Measurements from ENCODE around the gene JPT1. TPM values are rescaled to one million over a fixed set of nuclear protein-coding genes. Genes with fewer than 3 reads are reported as not detected.

JPT1 gene
- total RNA-seq, 1 experiment from 2014 or later, result 340 TPM

GRCh38 chr17:75097865-75098264 is 56.4 kb downstream of the JPT1 start:
- DNase-seq (ENCODE audit: low read depth in 1 of 2, low spot score in 2 of 2), result no peak
- Histone ChIP-seq H3K9me3 (replicated peaks) (no peaks in the 10 kb centered on the region), H3K4me1 (replicated peaks) (peaks cover 11% of the 10 kb centered on the region), H3K4me3 (no peak overlapping the region), H3K36me3 (no peaks in the 10 kb centered on the region), H3K27ac (no peak overlapping the region), H3K27me3 (replicated peaks) (no peaks in the 10 kb centered on the region)

DNA sequence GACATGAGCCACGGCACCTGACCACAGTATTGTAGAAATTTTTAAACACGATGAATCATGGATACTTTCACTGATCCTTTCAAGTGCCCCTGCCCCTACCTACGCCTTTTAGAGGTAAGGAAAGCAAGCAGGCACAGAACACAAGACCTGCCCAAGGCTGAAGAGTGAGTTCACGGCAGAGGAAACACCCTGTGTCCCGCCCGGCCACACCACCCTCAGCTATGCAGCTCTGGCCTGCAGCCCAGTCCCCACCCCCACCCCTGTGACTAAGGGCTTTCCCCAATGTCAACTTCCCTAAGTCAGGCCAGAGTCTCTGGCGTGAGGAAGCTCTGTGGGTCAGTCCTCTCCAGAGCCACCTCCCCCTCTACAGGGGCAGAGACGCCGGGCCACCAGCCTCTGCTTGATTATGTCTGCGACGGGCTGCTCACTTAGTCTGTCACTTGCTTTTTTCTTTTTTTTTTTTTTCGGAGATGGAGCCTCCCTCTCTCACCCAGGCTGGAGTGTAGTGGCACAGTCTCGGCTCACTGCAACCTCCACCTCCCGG is 58.2 kb downstream of the JPT1 start:
- H3K27ac ChIP-seq, result peak overlapping the region; percentile 3
- no peaks in the 10 kb centered on the region for H3K27me3 ChIP-seq (replicated peaks)
- peaks cover 11% of the 10 kb centered on the region for H3K4me1 ChIP-seq (replicated peaks)
- H3K36me3 ChIP-seq, result no peaks in the 10 kb centered on the region
- H3K9me3 ChIP-seq (replicated peaks), result no peaks in the 10 kb centered on the region
- H3K4me3 ChIP-seq, result no peak overlapping the region
- peak; percentile 90 for DNase-seq (ENCODE audit: low read depth in 1 of 2, low spot score in 2 of 2)

DNA sequence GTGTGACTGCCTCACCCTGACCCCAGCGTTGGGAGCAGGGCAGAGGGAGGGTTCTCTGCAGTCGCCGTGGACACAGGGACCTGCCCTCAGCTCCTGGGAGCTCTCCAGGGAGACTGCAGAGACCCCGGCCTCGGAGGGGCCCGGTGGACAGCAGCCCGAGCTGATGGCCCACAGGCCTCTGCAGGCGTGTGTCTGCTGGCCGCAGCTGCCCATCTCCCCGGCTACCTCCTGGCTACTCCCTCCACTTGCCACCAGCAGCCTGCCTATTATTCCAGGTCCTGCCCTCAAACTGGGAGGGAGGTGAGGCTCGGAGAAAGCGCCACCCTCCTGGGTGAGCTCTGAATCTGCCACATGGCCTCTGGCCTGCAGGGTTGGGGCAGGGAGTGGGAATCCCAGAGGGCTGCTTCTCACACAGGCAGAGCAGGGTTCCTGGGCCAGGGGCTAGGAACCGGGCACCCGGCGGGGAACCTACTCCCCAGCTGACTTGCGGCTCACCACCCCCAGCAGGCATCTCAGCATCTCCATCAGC is 59.4 kb downstream of the JPT1 start:
- H3K4me3 ChIP-seq, result no peak overlapping the region
- DNase-seq (ENCODE audit: low read depth in 1 of 2, low spot score in 2 of 2), result no peak
- H3K27ac ChIP-seq, result no peak overlapping the region
- H3K27me3 ChIP-seq (replicated peaks), result no peaks in the 10 kb centered on the region
- no peaks in the 10 kb centered on the region for H3K9me3 ChIP-seq (replicated peaks)
- no peaks in the 10 kb centered on the region for H3K36me3 ChIP-seq
- peaks cover 11% of the 10 kb centered on the region for H3K4me1 ChIP-seq (replicated peaks)

DNA sequence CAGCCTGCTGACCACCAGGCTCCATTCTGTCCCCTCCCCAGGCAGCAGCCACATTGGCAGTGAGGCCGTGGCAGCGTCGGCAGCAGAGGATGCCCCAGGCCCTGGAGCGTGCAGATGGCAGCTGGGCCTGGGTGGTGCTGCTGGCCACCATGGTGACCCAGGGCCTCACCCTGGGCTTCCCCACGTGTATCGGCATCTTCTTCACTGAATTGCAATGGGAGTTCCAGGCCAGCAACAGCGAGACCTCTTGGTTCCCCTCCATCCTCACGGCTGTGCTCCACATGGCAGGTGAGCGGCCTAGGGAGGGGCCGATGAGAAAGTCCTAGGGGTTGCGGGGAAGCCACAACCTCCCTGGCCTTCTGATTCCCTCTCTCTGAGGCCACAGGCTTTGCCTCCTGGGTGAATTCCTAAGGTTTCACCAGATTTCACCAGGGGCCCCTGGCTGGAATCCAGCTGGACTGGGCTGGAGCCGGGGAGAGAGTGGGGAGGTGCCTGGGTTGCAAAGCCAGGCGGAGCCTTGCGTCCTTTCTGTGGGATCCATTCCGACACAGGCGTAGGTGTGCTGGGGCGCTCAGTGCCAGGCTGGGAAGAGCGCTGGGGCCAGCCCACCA is 60.7 kb downstream of the JPT1 start:
- no peaks in the 10 kb centered on the region for H3K36me3 ChIP-seq
- H3K27ac ChIP-seq, result no peak overlapping the region
- no peaks in the 10 kb centered on the region for H3K27me3 ChIP-seq (replicated peaks)
- DNase-seq (ENCODE audit: low read depth in 1 of 2, low spot score in 2 of 2), result no peak
- no peak overlapping the region for H3K4me3 ChIP-seq
- peaks cover 18% of the 10 kb centered on the region for H3K4me1 ChIP-seq (replicated peaks)
- H3K9me3 ChIP-seq (replicated peaks), result no peaks in the 10 kb centered on the region

DNA sequence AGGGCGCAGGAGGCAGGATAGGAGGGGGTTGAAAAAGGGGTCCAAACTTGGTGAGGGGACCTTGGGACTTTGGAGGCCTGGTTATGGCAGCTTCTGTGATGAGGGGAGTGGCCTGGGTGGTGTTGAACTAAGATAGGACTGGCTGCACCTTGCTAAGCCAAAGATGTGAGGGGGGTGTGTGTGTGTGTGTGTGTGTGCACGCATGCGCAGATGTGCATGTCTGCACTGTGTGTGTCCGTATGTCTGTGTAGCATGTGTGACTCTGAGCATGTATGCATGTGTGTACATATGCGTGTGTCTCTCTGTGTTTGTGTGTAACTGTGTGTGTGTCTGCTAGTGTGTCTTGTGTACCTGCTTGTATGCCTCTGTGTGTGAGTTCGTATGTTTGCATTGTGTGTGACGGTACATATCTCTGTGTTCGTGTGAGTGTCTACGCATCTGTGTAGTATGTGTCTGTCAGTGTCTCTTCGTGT is 62.4 kb downstream of the JPT1 start:
- no peak overlapping the region for H3K4me3 ChIP-seq
- no peak overlapping the region for H3K27ac ChIP-seq
- no peak for DNase-seq (ENCODE audit: low read depth in 1 of 2, low spot score in 2 of 2)
- peaks cover 35% of the 10 kb centered on the region for H3K4me1 ChIP-seq (replicated peaks)
- H3K9me3 ChIP-seq (replicated peaks), result no peaks in the 10 kb centered on the region
- no peaks in the 10 kb centered on the region for H3K36me3 ChIP-seq
- no peaks in the 10 kb centered on the region for H3K27me3 ChIP-seq (replicated peaks)

DNA sequence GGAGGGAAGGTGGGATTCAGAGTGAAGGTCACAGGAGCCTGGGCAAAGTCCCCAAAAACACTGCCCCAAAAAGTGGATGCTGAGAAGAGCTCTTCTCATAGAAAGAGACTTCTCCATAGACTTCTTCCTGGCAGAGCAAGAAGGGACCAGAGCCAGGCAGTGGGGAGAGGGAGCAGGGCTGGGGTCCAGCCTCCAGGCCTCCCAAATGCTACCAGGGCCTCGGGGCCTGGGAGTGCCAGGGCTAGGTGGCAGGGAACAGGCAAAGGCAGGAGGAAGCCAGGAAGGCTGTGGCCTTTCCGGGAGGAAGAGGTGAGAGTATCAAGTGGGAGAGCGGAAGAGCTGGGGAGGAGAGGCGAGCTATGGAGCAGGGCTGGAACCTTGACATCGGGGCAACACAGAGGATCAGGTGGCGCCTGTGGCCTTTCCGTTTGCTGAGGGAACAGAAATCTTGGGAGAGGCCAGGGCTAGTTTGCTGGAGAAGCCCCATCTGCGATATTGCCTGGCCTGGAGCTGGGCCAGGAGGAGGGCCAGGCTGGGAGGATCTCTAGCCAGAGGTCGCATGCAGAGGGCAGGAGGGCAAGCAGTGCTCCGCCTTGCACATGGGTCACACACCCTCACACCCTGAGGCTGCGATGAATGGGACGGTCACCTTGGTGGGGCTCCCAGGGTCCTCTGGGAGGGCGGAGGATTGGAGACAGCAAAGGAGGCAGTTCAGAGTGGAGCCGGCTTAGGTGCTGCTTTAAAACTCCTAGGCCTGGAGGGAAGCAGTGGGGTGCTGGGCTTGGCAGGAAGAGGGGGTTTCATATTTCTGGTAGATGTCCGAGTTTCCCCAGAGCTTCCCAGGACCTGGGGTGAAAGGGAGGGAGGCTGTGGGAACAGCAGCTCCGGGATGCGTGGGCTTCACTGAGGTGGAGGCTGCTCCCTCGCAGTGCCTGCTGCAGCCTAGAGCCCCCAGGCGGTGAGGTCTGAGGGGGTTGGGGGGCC is 63.1 kb downstream of the JPT1 start:
- Histone ChIP-seq H3K27me3 (replicated peaks) (no peaks in the 10 kb centered on the region), H3K4me3 (no peak overlapping the region), H3K36me3 (no peaks in the 10 kb centered on the region), H3K4me1 (replicated peaks) (peaks cover 35% of the 10 kb centered on the region), H3K9me3 (replicated peaks) (no peaks in the 10 kb centered on the region), H3K27ac (no peak overlapping the region)
- no peak for DNase-seq (ENCODE audit: low read depth in 1 of 2, low spot score in 2 of 2)

GRCh38 chr17:75088465-75089417 is 65.6 kb downstream of the JPT1 start:
- no peaks in the 10 kb centered on the region for H3K9me3 ChIP-seq (replicated peaks)
- no peaks in the 10 kb centered on the region for H3K36me3 ChIP-seq
- peak in 1 of 2 experiments; percentile 46 for DNase-seq (ENCODE audit: low read depth in 1 of 2, low spot score in 2 of 2)
- no peak overlapping the region for H3K27ac ChIP-seq
- peak overlapping the region; percentile 38; the same call in 1 of the 2 replicates for H3K4me3 ChIP-seq
- H3K4me1 ChIP-seq (replicated peaks), result peaks cover 29% of the 10 kb centered on the region
- no peaks in the 10 kb centered on the region for H3K27me3 ChIP-seq (replicated peaks)

DNA sequence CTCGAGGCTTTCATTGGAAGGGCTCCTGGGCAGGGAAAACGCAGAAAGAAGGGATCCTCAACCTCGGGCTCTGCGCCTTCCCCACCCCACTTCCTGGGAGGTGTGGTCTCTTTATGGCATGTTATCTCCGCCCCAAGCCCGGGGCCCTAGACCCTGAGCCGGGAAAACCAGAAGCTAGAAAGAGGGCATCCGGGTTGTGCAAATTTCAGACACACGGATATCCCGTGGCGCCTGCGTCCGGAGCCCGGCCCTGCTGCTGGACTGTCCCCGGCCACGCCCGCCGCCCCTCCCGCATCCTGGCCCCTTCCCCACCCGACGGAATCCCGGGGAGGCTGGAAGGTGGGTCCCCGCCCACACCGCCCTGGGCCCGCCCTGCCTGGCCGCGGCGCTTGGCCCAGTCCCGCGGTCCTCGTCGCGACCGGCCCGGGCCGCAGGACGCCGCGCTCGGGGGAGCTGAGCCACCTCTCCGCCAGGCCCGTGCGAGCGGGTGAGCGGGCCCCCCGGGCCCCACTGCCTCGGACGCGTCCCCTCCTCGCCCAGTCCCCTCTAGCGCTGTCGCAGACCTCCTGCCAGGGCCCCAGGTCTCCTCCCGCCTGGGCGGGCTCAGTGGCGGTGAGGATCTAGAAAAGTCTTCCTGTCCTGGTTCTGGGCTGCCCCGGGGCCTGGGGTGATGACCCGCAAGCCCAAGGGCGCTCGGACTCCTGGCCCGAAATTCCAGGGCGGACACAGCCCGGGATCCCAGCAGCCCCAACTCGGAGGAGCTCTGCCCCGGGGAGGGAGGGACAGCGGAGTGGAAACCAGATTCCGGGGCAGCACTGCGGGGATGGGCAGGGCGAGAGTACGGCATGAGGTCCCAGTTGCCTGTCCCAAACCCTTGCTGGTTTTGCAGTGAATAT is 66.5 kb downstream of the JPT1 start, which contains the start of gene SLC16A5:
SLC16A5 (plus strand) TSS at position 397 of the 896 bp plus-strand sequence. CDS start 5,683 bp downstream, outside the sequence.
- H3K4me1 ChIP-seq (replicated peaks), result peaks cover 29% of the 10 kb centered on the region
- H3K36me3 ChIP-seq, result no peaks in the 10 kb centered on the region
- H3K4me3 ChIP-seq, result peak within 1 kb of the TSS; percentile 38
- no peaks in the 10 kb centered on the region for H3K9me3 ChIP-seq (replicated peaks)
- peak within 1 kb of the TSS; percentile 41 for H3K27ac ChIP-seq
- DNase-seq (ENCODE audit: low read depth in 1 of 2, low spot score in 2 of 2), result peak; percentile 50 to 83
- H3K27me3 ChIP-seq (replicated peaks), result no peaks in the 10 kb centered on the region

GRCh38 chr17:75087182-75087557 is 67.1 kb downstream of the JPT1 start:
- Histone ChIP-seq H3K27ac (peak overlapping the region; percentile 41), H3K36me3 (no peaks in the 10 kb centered on the region), H3K9me3 (replicated peaks) (no peaks in the 10 kb centered on the region), H3K4me3 (peak overlapping the region; percentile 38), H3K27me3 (replicated peaks) (no peaks in the 10 kb centered on the region), H3K4me1 (replicated peaks) (peaks cover 29% of the 10 kb centered on the region)
- DNase-seq (ENCODE audit: low read depth in 1 of 2, low spot score in 2 of 2), result no peak

DNA sequence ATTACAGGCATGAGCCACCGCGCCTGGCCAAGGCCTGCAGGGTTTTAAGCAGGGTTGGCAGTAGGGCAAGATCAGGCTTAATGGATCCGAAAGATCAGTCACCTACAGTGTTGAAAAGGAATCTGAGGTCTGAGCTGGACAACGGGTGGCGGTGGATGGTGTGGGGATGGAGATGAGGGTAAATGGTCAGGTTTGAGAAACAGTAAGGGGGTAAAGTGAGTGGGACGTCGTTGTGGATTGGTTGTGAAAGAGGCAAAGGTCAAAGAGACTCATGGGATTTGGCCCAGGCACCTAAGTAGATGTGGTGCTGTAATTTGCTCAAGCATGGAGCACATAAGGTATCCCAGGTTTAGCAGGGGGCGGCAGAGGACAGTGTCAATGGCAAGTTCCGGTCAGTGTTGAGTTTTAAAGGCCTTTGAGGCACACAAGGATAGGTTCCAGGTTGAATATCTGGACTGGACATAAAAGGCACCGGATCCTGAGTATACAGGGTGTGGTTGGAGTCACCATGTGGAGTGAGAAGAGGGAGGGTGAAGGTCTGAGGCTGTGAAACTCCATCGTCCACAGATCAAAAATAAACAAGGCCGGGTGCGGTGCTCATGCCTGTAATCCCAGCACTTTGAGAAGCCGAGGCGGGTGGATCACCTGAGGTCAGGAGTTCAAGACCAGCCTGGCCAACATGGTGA is 67.7 kb downstream of the JPT1 start:
- H3K27me3 ChIP-seq (replicated peaks), result no peaks in the 10 kb centered on the region
- H3K27ac ChIP-seq, result no peak overlapping the region
- no peaks in the 10 kb centered on the region for H3K36me3 ChIP-seq
- no peak overlapping the region for H3K4me3 ChIP-seq
- no peaks in the 10 kb centered on the region for H3K9me3 ChIP-seq (replicated peaks)
- DNase-seq (ENCODE audit: low read depth in 1 of 2, low spot score in 2 of 2), result no peak
- H3K4me1 ChIP-seq (replicated peaks), result peaks cover 29% of the 10 kb centered on the region

Measured in SJSA1 (cell line).